ENCODE measurements around the gene BRD9. TPM values are rescaled to one million over a fixed set of nuclear protein-coding genes. Genes with fewer than 3 reads are reported as not detected.
"Not testable (repeated sequence)": the region's sequence is repeated elsewhere in the genome, so short reads cannot be mapped to it uniquely, and the experiment has no call there.

BRD9 gene
- total and polyA plus RNA-seq, 10 donors: 26.5 to 82.9 (median 39.1) TPM

DNA sequence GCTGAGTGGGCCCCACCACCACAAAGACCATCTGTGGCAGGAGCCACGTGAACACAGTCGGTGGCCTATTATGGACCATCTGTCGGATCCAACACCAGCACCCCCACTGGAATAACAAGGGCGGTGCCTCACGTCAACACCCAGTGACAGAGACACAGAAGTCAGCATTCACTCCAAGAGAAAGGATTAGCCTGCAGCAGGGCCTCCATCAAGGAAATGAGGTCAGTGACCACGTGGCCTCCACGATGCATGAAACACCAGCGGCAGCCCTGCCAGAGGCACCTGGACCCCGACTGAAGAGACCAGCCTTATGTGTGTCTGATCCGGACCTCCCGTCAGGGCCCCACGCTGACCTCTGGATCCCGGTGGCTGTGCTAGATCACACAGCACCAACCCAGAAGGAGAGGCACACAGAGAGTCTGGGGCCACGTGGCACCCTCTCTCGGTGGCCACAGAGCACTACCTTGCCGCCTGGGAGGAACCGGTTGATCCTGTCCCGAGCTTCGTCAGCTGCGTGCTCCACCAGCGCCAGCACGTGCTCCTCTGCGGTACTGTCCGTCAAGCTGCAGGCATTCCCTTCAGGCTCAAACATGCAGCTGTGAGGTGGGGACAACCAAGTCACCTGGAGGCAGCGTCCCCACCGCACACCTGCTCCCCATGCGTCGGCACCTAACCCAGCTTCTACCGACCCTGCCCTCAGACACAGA is 9.0 kb downstream of the BRD9 start:
- H3K27ac ChIP-seq: no peak overlapping the region
- peak; percentile 72 for DNase-seq
- peaks cover 8 to 84% (median 75%) of the 10 kb centered on the region in 6 donors for H3K36me3 ChIP-seq
- intact Hi-C loops (cut with DNase I; ENCODE audit: low total_unique reads): no loop called here
- H3K27me3 ChIP-seq (replicated peaks in 1 of 7): no peaks in the 10 kb centered on the region
- H3K9me3 ChIP-seq: no peaks in the 10 kb centered on the region
- H3K4me1 ChIP-seq: no peaks in the 10 kb centered on the region
- WGBS, 5 donors: 92 to 97% (median 97%) methylated on average over 17 to 29 of the region's 29 CpGs
- H3K4me3 ChIP-seq: no peak overlapping the region
- no peak for TF ChIP-seq POLR2A (IDR thresholded peaks at IDR 0.05)
- TF ChIP-seq, protein P1, sequence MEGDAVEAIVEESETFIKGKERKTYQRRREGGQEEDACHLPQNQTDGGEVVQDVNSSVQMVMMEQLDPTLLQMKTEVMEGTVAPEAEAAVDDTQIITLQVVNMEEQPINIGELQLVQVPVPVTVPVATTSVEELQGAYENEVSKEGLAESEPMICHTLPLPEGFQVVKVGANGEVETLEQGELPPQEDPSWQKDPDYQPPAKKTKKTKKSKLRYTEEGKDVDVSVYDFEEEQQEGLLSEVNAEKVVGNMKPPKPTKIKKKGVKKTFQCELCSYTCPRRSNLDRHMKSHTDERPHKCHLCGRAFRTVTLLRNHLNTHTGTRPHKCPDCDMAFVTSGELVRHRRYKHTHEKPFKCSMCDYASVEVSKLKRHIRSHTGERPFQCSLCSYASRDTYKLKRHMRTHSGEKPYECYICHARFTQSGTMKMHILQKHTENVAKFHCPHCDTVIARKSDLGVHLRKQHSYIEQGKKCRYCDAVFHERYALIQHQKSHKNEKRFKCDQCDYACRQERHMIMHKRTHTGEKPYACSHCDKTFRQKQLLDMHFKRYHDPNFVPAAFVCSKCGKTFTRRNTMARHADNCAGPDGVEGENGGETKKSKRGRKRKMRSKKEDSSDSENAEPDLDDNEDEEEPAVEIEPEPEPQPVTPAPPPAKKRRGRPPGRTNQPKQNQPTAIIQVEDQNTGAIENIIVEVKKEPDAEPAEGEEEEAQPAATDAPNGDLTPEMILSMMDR (IDR thresholded peaks at IDR 0.05 in 8 of 11, conservative IDR thresholded peaks at IDR 0.05 in 3 of 11): no peak
- peak in 1 of 3 donors; percentile 23 for TF ChIP-seq POLR2AphosphoS5 (IDR thresholded peaks at IDR 0.05)

DNA sequence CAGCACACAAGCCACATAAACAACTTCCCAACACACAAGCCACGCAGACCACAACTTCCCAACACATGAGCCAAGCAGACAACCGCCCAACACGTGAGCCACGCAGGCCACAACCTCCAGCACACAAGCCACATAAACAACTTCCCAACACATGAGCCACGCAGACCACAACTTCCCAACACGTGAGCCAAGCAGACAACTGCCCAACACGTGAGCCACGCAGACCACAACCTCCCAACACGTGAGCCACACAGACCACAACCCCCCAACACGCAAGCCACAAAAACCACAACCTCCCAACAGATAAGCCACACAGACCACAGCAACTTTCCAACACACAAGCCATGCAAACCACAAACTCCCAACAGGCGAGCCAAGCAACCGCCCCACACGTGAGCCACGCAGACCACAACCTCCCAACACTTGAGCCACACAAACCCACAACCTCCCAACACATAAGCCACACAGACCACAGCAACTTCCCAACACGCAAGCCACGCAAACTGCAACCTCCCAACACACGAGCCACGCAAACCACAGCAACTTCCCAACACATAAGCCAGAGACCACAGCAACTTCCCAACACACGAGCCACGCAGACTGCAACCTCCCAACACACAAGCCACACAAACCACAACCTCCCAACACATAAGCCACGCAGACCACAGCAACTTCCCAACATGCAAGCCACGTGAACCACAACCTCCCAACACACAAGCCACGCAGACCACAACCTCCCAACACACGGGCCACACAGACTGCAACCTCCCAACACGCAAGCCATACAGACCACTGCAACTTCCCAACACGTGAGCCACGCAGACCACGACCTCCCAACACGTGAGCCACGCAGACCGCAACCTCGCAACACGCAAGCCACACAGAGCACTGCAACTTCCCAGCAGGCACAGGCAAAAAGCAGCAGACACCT is 10.1 kb downstream of the BRD9 start:
- Histone ChIP-seq H3K36me3 (peaks cover 8 to 82% (median 73%) of the 10 kb centered on the region in 6 donors), H3K27ac (peak overlapping the region in 1 of 8 donors; percentile 55), H3K4me1 (no peaks in the 10 kb centered on the region), H3K27me3 (replicated peaks in 1 of 7) (no peaks in the 10 kb centered on the region), H3K9me3 (no peaks in the 10 kb centered on the region), H3K4me3 (no peak overlapping the region)
- TF ChIP-seq, protein P1 (IDR thresholded peaks at IDR 0.05 in 8 of 11, conservative IDR thresholded peaks at IDR 0.05 in 3 of 11): no peak
- no peak for TF ChIP-seq POLR2A (IDR thresholded peaks at IDR 0.05)
- TF ChIP-seq POLR2AphosphoS5 (IDR thresholded peaks at IDR 0.05): no peak
- intact Hi-C loops (cut with DNase I; ENCODE audit: low total_unique reads): no loop called here
- 70 to 86% (median 78%) methylated on average over 32 to 33 of the region's 33 CpGs for WGBS, 5 donors
- DNase-seq: peak; percentile 54

DNA sequence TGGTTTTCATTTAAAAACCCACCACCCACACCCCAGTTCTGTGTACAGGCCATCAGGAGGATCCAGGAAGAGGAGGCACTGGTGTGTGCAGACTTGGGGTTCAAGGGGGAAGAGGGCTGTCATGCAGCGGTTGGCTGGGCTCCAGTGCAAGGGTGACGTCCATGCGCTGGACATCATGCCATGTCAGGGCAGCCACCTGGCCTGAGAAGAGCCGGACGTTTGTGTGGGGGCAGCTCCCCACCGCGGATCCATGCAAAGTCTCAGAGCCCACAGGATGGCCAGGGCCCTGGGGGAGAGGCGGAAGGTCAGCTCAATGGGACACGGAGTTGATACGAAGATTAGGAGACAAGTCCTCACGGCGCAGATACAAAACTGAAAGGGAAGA is 11.1 kb downstream of the BRD9 start:
- intact Hi-C loops (cut with DNase I; ENCODE audit: low total_unique reads): no loop called here
- Histone ChIP-seq H3K36me3 (peaks cover 8 to 82% (median 73%) of the 10 kb centered on the region in 6 donors), H3K27ac (no peak overlapping the region)

DNA sequence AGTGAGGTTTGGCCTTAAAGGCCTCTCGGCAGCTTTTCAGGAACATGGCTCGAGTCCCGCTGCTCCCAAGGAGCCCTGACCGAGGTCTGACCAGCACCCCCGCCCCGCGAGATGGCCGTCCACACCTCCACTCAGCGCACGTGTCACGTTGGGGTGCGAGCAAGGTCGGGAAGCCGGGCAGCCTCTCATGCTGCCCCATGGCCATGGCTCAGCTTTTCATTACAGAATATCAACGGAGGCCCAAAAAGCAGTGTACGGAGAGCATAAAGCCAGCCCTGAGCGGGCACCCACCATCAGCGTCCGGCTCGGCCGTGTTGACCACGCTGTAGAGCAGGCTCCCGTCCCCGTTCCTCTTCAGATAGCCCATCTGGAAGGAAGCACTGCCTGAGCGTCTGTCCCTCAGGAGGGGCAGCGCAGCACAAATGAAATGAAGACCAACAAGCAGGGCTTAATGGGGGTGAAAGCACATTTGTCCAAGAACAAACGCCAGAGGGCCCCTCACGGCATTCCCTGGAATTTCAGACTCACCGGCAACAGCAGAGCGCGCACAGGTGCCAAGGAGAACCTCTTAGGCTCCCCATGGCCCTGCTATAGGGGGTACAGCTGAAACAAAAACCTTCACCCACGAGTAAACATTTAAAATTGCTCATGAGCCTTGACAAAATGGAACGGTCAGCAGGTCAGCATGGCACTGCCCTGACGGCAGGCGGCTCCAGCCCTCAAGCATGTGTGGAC is 11.6 kb downstream of the BRD9 start:
- 94 to 97% (median 96%) methylated on average over 32 to 35 of the region's 35 CpGs for WGBS, 5 donors
- Histone ChIP-seq H3K4me3 (no peak overlapping the region), H3K27me3 (replicated peaks in 1 of 7) (no peaks in the 10 kb centered on the region), H3K27ac (no peak overlapping the region), H3K4me1 (no peaks in the 10 kb centered on the region), H3K36me3 (peaks cover 4 to 82% (median 73%) of the 10 kb centered on the region in 6 donors), H3K9me3 (no peaks in the 10 kb centered on the region)
- peak; percentile 59 for DNase-seq
- intact Hi-C loops (cut with DNase I; ENCODE audit: low total_unique reads): no loop called here
- peak in 1 of 3 donors; percentile 37 for TF ChIP-seq POLR2AphosphoS5 (IDR thresholded peaks at IDR 0.05)
- TF ChIP-seq, protein P1 (IDR thresholded peaks at IDR 0.05 in 8 of 11, conservative IDR thresholded peaks at IDR 0.05 in 3 of 11): no peak

More for the DNA sequence above, 11.1 kb downstream of the BRD9 start:
- 92 to 95% (median 95%) methylated on average over 12 of the region's 12 CpGs for WGBS, 5 donors
- Histone ChIP-seq H3K4me1 (no peaks in the 10 kb centered on the region), H3K4me3 (no peak overlapping the region), H3K27me3 (replicated peaks in 1 of 7) (no peaks in the 10 kb centered on the region), H3K9me3 (no peaks in the 10 kb centered on the region)
- no peak for TF ChIP-seq POLR2AphosphoS5 (IDR thresholded peaks at IDR 0.05)
- peak; percentile 51 for DNase-seq

DNA sequence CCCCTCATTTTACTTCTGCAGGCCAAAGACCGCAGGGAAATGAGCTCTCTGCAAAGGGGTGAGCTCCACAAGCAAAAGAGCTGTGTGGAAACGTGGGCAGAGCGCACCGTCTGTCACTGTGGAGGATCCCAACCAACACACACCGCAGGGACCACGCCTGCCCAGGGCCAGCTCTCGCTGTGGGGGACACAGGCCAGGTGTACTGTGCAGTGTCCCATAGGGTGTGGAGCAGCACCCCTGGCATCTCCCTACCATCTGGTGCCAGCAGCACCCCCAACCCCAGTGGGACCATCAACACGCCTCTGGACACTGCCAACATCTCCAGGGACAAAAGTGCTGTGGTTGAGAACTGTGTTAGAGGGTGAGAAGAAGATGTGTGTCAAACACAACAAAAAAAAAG is 13.9 kb downstream of the BRD9 start:
- H3K4me1 ChIP-seq; H3K27ac ChIP-seq; H3K9me3 ChIP-seq; H3K4me3 ChIP-seq; intact Hi-C loops (cut with DNase I; ENCODE audit: low total_unique reads); H3K27me3 ChIP-seq (replicated peaks in 1 of 7); DNase-seq: not testable (repeated sequence)
- WGBS, 5 donors: no CpG with 5 or more reads among the region's 8 CpGs
- peaks cover 7 to 82% (median 73%) of the 10 kb centered on the region in 6 donors for H3K36me3 ChIP-seq
